Spleen (tissue), 7 donors: ENCODE results near the gene STXBP5.

Source experiments
- CTCF ChIP-seq, 11 experiments: fragments of 200-600 bp in 7 of 11; fragments of 450-650 bp in 4 of 11; sonication (generic) in 4 of 11; IDR thresholded peaks in 8 of 11; conservative IDR thresholded peaks in 3 of 11; 1 replicate in 7 of 11; 2 replicates in 4 of 11; pipeline versions ENCODE4 v1.4.0 to v1.8.0; 2016 to 2021; ENCODE audit warnings: antibody characterized with exemption in 11 of 11, inconsistent platforms in 4 of 11, mild to moderate bottlenecking in 1 of 11
- POLR2A ChIP-seq, 3 donors: fragments of 450-650 bp; IDR thresholded peaks; one replicate each; pipeline ENCODE4 v1.5.1; 2017; ENCODE audit warnings: antibody characterized with exemption in 3 of 3, mild to moderate bottlenecking in 1 of 3
- donor health status: DM: no; HTN: no; CAD: no; lungs with moderate emphysema.
- donor health status: DM: no; HTN: no; CAD: no.
- donor health status: DM: no; HTN: no; CAD: no.

DNA sequence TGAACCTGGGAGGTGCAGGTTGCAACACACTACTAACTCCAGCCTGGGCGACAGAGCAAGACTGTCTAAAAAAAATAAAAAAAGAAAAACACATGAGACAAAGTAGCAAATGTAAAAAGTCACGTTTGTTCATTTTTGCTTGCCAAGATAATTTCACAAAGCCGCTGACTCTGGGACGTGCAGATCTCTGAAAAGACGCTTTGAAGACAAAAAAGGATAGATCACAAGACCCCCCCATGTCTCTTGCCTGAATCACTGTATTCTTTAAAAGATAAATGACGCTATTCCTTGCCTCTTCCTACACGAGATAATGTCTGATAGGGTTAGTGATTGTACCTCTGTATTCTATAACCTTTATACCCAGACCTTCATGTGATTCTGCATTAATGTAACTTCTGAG is 23.3 kb upstream of the STXBP5 start:
- TF ChIP-seq POLR2A (IDR thresholded peaks at IDR 0.05) (no peak), CTCF (IDR thresholded peaks at IDR 0.05 in 8 of 11, conservative IDR thresholded peaks at IDR 0.05 in 3 of 11) (no peak)
